ENCODE data around the gene FBXO21. TPM values are rescaled to one million over a fixed set of nuclear protein-coding genes. Genes with fewer than 3 reads are reported as not detected.
A peak's percentile ranks its signal among the peaks of the same experiment; 100 is the strongest.
"Not testable (repeated sequence)": the region's sequence is repeated elsewhere in the genome, so short reads cannot be mapped to it uniquely, and the experiment has no call there.

The FBXO21 gene
- total RNA-seq, 1 donor from 2014 or later, result 25.2 TPM

- Mint-ChIP-seq H3K9me3 (no peaks in the 10 kb centered on the region), H3K4me1 (ENCODE audit: low read depth) (peaks cover 32% of the 10 kb centered on the region), H3K27me3 (ENCODE audit: insufficient read depth) (peaks cover 23% of the 10 kb centered on the region), H3K4me3 (no peak overlapping the region), H3K27ac (no peak overlapping the region), H3K36me3 (ENCODE audit: low read depth) (no peaks in the 10 kb centered on the region)
- intact Hi-C loops (cut with micrococcal nuclease), result no loop called here
- DNase-seq (ENCODE audit: low spot score), result no peak
Observed at GRCh38 chr12:117100851-117101673, 89.2 kb downstream of the FBXO21 start.

DNA sequence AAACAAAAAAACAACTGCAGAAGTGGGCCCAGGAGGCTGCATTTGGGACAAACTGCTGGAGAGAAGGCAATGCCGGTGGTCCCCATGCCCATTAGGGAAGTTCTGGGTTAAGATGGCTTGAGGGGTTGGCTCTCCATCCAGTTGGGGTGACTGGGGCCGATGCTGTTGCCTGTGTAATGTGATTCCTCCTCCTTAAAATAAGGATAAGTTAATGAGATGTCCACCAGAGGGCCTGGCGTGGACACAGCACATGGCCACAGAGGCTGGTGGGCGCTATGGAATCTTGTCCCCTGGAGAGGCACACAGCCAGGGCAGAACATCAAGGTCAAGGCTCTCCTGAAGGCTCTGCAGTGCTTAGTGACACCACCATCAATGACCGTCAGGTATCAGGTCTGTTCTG lies 90.0 kb downstream of the FBXO21 start:
- H3K36me3 Mint-ChIP-seq (ENCODE audit: low read depth), result no peaks in the 10 kb centered on the region
- peaks cover 19% of the 10 kb centered on the region for H3K27me3 Mint-ChIP-seq (ENCODE audit: insufficient read depth)
- intact Hi-C loops (cut with micrococcal nuclease), result no loop called here
- H3K4me1 Mint-ChIP-seq (ENCODE audit: low read depth), result peaks cover 25% of the 10 kb centered on the region
- peak overlapping the region; percentile 87 for H3K4me3 Mint-ChIP-seq
- DNase-seq (ENCODE audit: low spot score), result no peak
- H3K9me3 Mint-ChIP-seq, result no peaks in the 10 kb centered on the region
- peak overlapping the region; percentile 88 for H3K27ac Mint-ChIP-seq

- Mint-ChIP-seq H3K27ac (peak overlapping the region; percentile 55), H3K36me3 (ENCODE audit: low read depth) (peaks cover 4% of the 10 kb centered on the region), H3K4me3 (peak overlapping the region; percentile 88), H3K9me3 (no peaks in the 10 kb centered on the region), H3K27me3 (ENCODE audit: insufficient read depth) (peaks cover 19% of the 10 kb centered on the region), H3K4me1 (ENCODE audit: low read depth) (peaks cover 31% of the 10 kb centered on the region)
- intact Hi-C loops (cut with micrococcal nuclease), result loop anchor here (1.0 to 10.0 kb wide), 9 partner anchors 35 to 564 kb away; partner anchors contain the start of genes RNFT2 and SPRING1
- DNase-seq (ENCODE audit: low spot score), result peak; percentile 17
Observed at GRCh38 chr12:117098361-117099217, 91.7 kb downstream of the FBXO21 start.

GRCh38 chr12:117098024-117098360 lies 92.3 kb downstream of the FBXO21 start:
- H3K27ac Mint-ChIP-seq, result peak overlapping the region; percentile 55
- peaks cover 19% of the 10 kb centered on the region for H3K27me3 Mint-ChIP-seq (ENCODE audit: insufficient read depth)
- intact Hi-C loops (cut with micrococcal nuclease), result loop anchor here (10.0 kb wide), 1 partner anchor 563 kb away; no protein-coding TSS in a partner anchor
- no peaks in the 10 kb centered on the region for H3K9me3 Mint-ChIP-seq
- peaks cover 31% of the 10 kb centered on the region for H3K4me1 Mint-ChIP-seq (ENCODE audit: low read depth)
- peaks cover 4% of the 10 kb centered on the region for H3K36me3 Mint-ChIP-seq (ENCODE audit: low read depth)
- DNase-seq (ENCODE audit: low spot score), result no peak
- H3K4me3 Mint-ChIP-seq, result peak overlapping the region; percentile 88

- Mint-ChIP-seq H3K4me1 (ENCODE audit: low read depth) (peaks cover 31% of the 10 kb centered on the region), H3K36me3 (ENCODE audit: low read depth) (peaks cover 4% of the 10 kb centered on the region), H3K9me3 (no peaks in the 10 kb centered on the region), H3K27ac (peak overlapping the region; percentile 5), H3K27me3 (ENCODE audit: insufficient read depth) (peaks cover 19% of the 10 kb centered on the region), H3K4me3 (peak overlapping the region; percentile 88)
- intact Hi-C loops (cut with micrococcal nuclease), result loop anchor here (10.0 kb wide), 1 partner anchor 562 kb away; no protein-coding TSS in a partner anchor
- no peak for DNase-seq (ENCODE audit: low spot score)
Observed at GRCh38 chr12:117097159-117097558, 93.1 kb downstream of the FBXO21 start.

GRCh38 chr12:117096501-117097042 lies 93.7 kb downstream of the FBXO21 start:
- peaks cover 31% of the 10 kb centered on the region for H3K4me1 Mint-ChIP-seq (ENCODE audit: low read depth)
- intact Hi-C loops (cut with micrococcal nuclease), result loop anchor here (10.0 kb wide), 1 partner anchor 562 kb away; no protein-coding TSS in a partner anchor
- H3K27ac Mint-ChIP-seq, result no peak overlapping the region
- H3K36me3 Mint-ChIP-seq (ENCODE audit: low read depth), result peaks cover 4% of the 10 kb centered on the region
- H3K4me3 Mint-ChIP-seq, result peak overlapping the region; percentile 88
- no peak for DNase-seq (ENCODE audit: low spot score)
- H3K9me3 Mint-ChIP-seq, result no peaks in the 10 kb centered on the region
- peaks cover 15% of the 10 kb centered on the region for H3K27me3 Mint-ChIP-seq (ENCODE audit: insufficient read depth)

GRCh38 chr12:117095191-117095590 lies 95.1 kb downstream of the FBXO21 start:
- intact Hi-C loops (cut with micrococcal nuclease), result loop anchor here (10.0 kb wide), 1 partner anchor 560 kb away; no protein-coding TSS in a partner anchor
- H3K4me1 Mint-ChIP-seq (ENCODE audit: low read depth), result peaks cover 27% of the 10 kb centered on the region
- H3K9me3 Mint-ChIP-seq; H3K36me3 Mint-ChIP-seq (ENCODE audit: low read depth); H3K4me3 Mint-ChIP-seq; DNase-seq (ENCODE audit: low spot score); H3K27ac Mint-ChIP-seq; H3K27me3 Mint-ChIP-seq (ENCODE audit: insufficient read depth): not testable (repeated sequence)

DNA sequence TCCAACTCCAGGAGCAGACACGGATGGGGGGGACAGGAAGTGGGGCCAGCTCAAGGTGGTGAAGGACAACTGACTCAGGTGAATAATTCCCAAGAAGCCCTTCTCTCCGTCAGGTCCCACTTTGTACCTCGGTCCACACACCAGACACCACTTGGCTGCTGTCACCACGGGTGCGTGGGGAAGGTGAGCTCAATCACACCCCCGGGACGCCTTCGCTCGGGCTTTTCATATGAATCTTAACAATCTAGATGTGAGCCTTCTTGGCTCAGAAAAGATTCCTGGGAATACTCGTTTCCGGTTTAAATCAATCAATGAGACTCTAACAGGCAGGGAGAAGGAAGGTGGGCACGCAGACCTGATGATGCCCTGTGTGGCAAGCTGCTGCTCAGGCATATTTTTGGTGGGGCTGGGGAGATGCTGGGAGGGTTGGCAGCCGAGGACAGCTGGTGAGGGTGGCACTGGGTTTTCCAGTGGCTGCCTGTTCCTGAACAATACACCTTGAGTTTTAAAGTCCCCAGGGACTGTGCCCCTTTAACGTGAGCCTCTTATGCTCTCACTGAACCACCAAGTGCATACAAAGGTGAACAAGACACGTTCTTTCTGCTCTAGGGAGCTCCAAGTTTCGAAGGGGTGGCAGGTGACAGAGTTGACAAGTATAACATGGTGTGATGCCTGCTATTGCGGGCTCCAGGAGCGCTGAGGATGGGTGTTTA lies 96.2 kb downstream of the FBXO21 start:
- peaks cover 23% of the 10 kb centered on the region for H3K4me1 Mint-ChIP-seq (ENCODE audit: low read depth)
- no peak overlapping the region for H3K27ac Mint-ChIP-seq
- H3K9me3 Mint-ChIP-seq, result peaks cover 14% of the 10 kb centered on the region
- peaks cover 14% of the 10 kb centered on the region for H3K36me3 Mint-ChIP-seq (ENCODE audit: low read depth)
- no peak overlapping the region for H3K4me3 Mint-ChIP-seq
- DNase-seq (ENCODE audit: low spot score), result no peak
- peaks cover 11% of the 10 kb centered on the region for H3K27me3 Mint-ChIP-seq (ENCODE audit: insufficient read depth)
- intact Hi-C loops (cut with micrococcal nuclease), result loop anchor here (10.0 kb wide), 1 partner anchor 559 kb away; no protein-coding TSS in a partner anchor

DNA sequence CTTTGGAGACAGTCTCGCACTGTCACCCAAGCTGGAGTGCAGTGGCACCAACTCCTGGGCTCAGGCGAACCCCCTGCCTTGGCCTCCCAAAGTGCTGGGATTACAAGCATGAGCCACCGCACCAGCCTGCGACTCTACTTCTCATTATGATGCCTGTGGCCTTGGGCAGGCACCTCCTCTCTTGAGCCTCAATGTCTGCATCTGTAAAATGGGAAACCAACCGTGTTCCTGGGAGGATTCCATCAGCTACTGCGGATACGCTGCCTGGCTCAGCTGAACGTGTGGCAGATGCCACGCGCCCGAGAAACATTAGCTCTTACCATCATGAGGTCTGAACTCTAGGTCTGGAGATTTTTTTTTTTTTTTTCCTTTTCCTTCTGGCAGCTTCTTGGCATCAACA lies 96.8 kb downstream of the FBXO21 start:
- Mint-ChIP-seq H3K4me3 (no peak overlapping the region), H3K36me3 (ENCODE audit: low read depth) (peaks cover 14% of the 10 kb centered on the region), H3K4me1 (ENCODE audit: low read depth) (peaks cover 23% of the 10 kb centered on the region), H3K27ac (no peak overlapping the region), H3K9me3 (peaks cover 15% of the 10 kb centered on the region), H3K27me3 (ENCODE audit: insufficient read depth) (peaks cover 11% of the 10 kb centered on the region)
- intact Hi-C loops (cut with micrococcal nuclease), result loop anchor here (10.0 kb wide), 1 partner anchor 559 kb away; no protein-coding TSS in a partner anchor
- no peak for DNase-seq (ENCODE audit: low spot score)

DNA sequence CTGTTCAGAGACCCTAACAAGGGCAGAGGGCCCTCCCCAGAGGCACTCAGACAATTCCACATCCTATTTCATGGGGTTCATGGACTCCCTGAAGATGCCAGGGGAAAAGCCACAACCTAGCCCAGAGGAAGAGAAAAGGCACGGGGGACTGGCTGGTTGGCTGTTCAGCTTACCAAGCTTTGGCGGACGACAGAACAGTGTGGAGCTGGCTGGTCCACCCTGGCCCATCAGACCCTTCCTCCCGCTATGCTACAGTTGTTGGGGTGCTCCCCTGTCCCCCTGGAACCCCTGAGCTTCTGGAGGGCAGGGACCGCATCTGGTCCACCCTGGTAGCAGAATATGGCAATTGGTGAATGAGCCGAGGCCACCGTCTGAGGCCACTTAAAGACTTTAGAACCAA lies 97.4 kb downstream of the FBXO21 start:
- no peak for DNase-seq (ENCODE audit: low spot score)
- peaks cover 15% of the 10 kb centered on the region for H3K9me3 Mint-ChIP-seq

GRCh38 chr12:117092511-117092780 lies 97.8 kb downstream of the FBXO21 start:
- Mint-ChIP-seq H3K27me3 (ENCODE audit: insufficient read depth) (peaks cover 7% of the 10 kb centered on the region), H3K4me1 (ENCODE audit: low read depth) (peaks cover 16% of the 10 kb centered on the region), H3K9me3 (peaks cover 15% of the 10 kb centered on the region), H3K4me3 (no peak overlapping the region), H3K27ac (no peak overlapping the region), H3K36me3 (ENCODE audit: low read depth) (peaks cover 14% of the 10 kb centered on the region)
- no peak for DNase-seq (ENCODE audit: low spot score)
- intact Hi-C loops (cut with micrococcal nuclease), result loop anchor here (10.0 kb wide), 1 partner anchor 558 kb away; no protein-coding TSS in a partner anchor

More for the DNA sequence above, 97.4 kb downstream of the FBXO21 start:
- Mint-ChIP-seq H3K36me3 (ENCODE audit: low read depth) (peaks cover 14% of the 10 kb centered on the region), H3K4me1 (ENCODE audit: low read depth) (peaks cover 21% of the 10 kb centered on the region), H3K4me3 (no peak overlapping the region), H3K27me3 (ENCODE audit: insufficient read depth) (peaks cover 11% of the 10 kb centered on the region), H3K27ac (no peak overlapping the region)
- intact Hi-C loops (cut with micrococcal nuclease), result loop anchor here (10.0 kb wide), 1 partner anchor 558 kb away; no protein-coding TSS in a partner anchor
